SK-N-SH treated with all-trans-retinoic acid at 6 μM for 48 hours (cell line): ENCODE measurements around the gene OXTR.

Experiments
- ATAC-seq: fragments of 200-7000 bp; cut with Tn5 transposase; 3 replicates; pipeline ENCODE4 v1.9.1; 2020; ENCODE audit warnings: mild to moderate bottlenecking, moderate library complexity
- ARNTL ChIP-seq: fragments of 450-650 bp; formaldehyde crosslinking; IDR thresholded peaks from 2 replicates; pipeline ENCODE4 v1.5.0; 2020; ENCODE audit warnings: low read depth, mild to moderate bottlenecking, moderate library complexity, borderline replicate concordance
- BACH2 ChIP-seq: fragments of 250-450 bp; sonication (Bioruptor Pico); IDR thresholded peaks from 2 replicates; pipeline ENCODE4 v1.9.0; 2021; ENCODE audit warnings: mild to moderate bottlenecking, borderline replicate concordance
- CSDC2 ChIP-seq: fragments of 250-450 bp; sonication (Bioruptor Pico); IDR thresholded peaks from 2 replicates; pipeline ENCODE4 v1.5.0; 2020; ENCODE audit warnings: mild to moderate bottlenecking, moderate library complexity
- CSRNP3 ChIP-seq: fragments of 250-450 bp; sonication (Bioruptor Pico); IDR thresholded peaks from 2 replicates; pipeline ENCODE4 v1.5.1; 2021; ENCODE audit warnings: mild to moderate bottlenecking, moderate library complexity
- ESRRG ChIP-seq: fragments of 250-450 bp; sonication (Bioruptor Pico); IDR thresholded peaks from 2 replicates; pipeline ENCODE4 v1.6.1; 2021; ENCODE audit warnings: mild to moderate bottlenecking
- GLIS3 ChIP-seq: fragments of 250-450 bp; sonication (Bioruptor Pico); IDR thresholded peaks from 2 replicates; pipeline ENCODE4 v1.5.0; 2020; ENCODE audit warnings: mild to moderate bottlenecking, moderate library complexity
- ISL1 ChIP-seq: fragments of 250-450 bp; sonication (Bioruptor Pico); IDR thresholded peaks from 2 replicates; pipeline ENCODE4 v2.1.2; 2022; ENCODE audit warnings: mild to moderate bottlenecking, moderate library complexity
- OSR1 ChIP-seq: fragments of 250-450 bp; sonication (Bioruptor Pico); IDR thresholded peaks from 2 replicates; pipeline ENCODE4 v1.8.0; 2022; ENCODE audit warnings: moderate library complexity, mild to moderate bottlenecking, inconsistent platforms
- PATZ1 ChIP-seq: fragments of 250-450 bp; sonication (Bioruptor Pico); IDR thresholded peaks from 2 replicates; pipeline ENCODE4 v1.8.0; 2020; ENCODE audit warnings: mild to moderate bottlenecking, moderate library complexity, borderline replicate concordance
- PPARA ChIP-seq: fragments of 250-450 bp; sonication (Bioruptor Pico); IDR thresholded peaks from 2 replicates; pipeline ENCODE4 v1.5.0; 2020; ENCODE audit warnings: mild to moderate bottlenecking, borderline replicate concordance
- RARB ChIP-seq: fragments of 250-450 bp; sonication (Bioruptor Pico); IDR thresholded peaks from 2 replicates; pipeline ENCODE4 v1.8.0; 2021; ENCODE audit warnings: mild to moderate bottlenecking, moderate library complexity
- SNAI2 ChIP-seq: fragments of 250-450 bp; sonication (Bioruptor Pico); IDR thresholded peaks from 2 replicates; pipeline ENCODE4 v1.5.0; 2020; ENCODE audit warnings: mild to moderate bottlenecking, moderate library complexity
- TCF4 ChIP-seq: fragments of 250-450 bp; sonication (Bioruptor Pico); IDR thresholded peaks from 2 replicates; pipeline ENCODE4 v1.8.0; 2021; ENCODE audit warnings: mild to moderate bottlenecking, moderate library complexity, borderline replicate concordance
- TOX ChIP-seq: fragments of 250-450 bp; sonication (Bioruptor Pico); IDR thresholded peaks from 2 replicates; pipeline ENCODE4 v1.8.0; 2021; ENCODE audit warnings: mild to moderate bottlenecking, moderate library complexity, borderline replicate concordance
- ZFP3 ChIP-seq: fragments of 250-450 bp; sonication (Bioruptor Pico); IDR thresholded peaks from 2 replicates; pipeline ENCODE4 v1.5.0; 2020; ENCODE audit warnings: mild to moderate bottlenecking, moderate library complexity
- ZNF565 ChIP-seq: fragments of 450-650 bp; formaldehyde crosslinking; conservative IDR thresholded peaks from 2 replicates; pipeline ENCODE4 v1.5.0; 2020; ENCODE audit warnings: low read depth, mild to moderate bottlenecking, moderate library complexity
- ZNF70 ChIP-seq: fragments of 450-650 bp; formaldehyde crosslinking; IDR thresholded peaks from 2 replicates; pipeline ENCODE4 v1.5.0; 2020; ENCODE audit warnings: mild to moderate bottlenecking, moderate library complexity
- ZNF8 ChIP-seq: fragments of 450-650 bp; formaldehyde crosslinking; IDR thresholded peaks from 2 replicates; pipeline ENCODE4 v1.5.0; 2020; ENCODE audit warnings: mild to moderate bottlenecking, moderate library complexity
- TF ChIP-seq, protein P1 (sequence below): fragments of 250-450 bp; sonication (Bioruptor Pico); IDR thresholded peaks from 2 replicates; pipeline ENCODE4 v1.5.0; 2020; ENCODE audit warnings: mild to moderate bottlenecking, moderate library complexity
- TF ChIP-seq, protein P2 (sequence below): fragments of 250-450 bp; sonication (Bioruptor Pico); IDR thresholded peaks from 2 replicates; pipeline ENCODE4 v1.5.1; 2020; ENCODE audit warnings: low read depth, mild to moderate bottlenecking, moderate library complexity

OXTR gene

DNA sequence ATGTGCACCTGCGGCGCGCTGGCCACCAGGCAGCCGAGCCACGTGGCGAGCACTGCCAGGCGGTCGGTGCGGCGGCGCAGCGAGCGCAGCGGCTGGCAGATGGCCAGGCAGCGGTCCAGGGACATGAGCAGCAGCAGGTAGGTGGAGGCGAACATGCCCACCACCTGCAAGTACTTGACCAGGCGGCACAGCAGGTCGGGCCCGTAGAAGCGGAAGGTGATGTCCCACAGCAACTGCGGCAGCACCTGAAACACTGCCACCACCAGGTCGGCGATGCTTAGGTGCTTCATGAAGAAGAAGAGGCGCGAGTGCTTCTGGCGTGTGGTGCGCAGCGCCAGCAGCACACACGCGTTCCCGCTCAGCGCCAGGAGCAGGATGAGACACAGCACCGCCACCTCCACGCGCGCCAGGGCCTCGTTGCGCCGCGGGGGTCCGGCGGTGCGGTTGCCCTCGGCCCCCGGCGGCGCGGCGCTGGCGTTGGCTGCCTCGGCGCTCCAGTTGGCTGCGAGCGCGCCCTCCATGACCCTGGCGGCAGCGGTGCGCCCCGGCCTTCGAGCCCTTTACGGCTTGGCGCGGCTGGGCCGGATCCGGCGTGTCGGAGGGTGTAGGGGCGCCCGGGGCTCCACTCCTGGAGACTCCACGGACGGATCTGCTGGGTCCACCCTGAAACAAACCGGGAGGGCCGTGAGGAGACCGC lies 1.6 kb downstream of the OXTR start:
- TF ChIP-seq PATZ1 (CRISPR knock-in tag) (no peak), ZNF565 (CRISPR knock-in tag) (no peak), ARNTL (CRISPR knock-in tag) (no peak), SNAI2 (no peak), GLIS3 (CRISPR knock-in tag) (no peak), ZFP3 (no peak), ISL1 (no peak), ZNF70 (CRISPR knock-in tag) (no peak), ZNF8 (no peak), PPARA (CRISPR knock-in tag) (no peak), TCF4 (no peak), CSDC2 (CRISPR knock-in tag) (no peak), ESRRG (CRISPR knock-in tag) (no peak), OSR1 (CRISPR knock-in tag) (no peak), CSRNP3 (CRISPR knock-in tag) (no peak), RARB (CRISPR knock-in tag) (no peak)
- TF ChIP-seq, protein P1, sequence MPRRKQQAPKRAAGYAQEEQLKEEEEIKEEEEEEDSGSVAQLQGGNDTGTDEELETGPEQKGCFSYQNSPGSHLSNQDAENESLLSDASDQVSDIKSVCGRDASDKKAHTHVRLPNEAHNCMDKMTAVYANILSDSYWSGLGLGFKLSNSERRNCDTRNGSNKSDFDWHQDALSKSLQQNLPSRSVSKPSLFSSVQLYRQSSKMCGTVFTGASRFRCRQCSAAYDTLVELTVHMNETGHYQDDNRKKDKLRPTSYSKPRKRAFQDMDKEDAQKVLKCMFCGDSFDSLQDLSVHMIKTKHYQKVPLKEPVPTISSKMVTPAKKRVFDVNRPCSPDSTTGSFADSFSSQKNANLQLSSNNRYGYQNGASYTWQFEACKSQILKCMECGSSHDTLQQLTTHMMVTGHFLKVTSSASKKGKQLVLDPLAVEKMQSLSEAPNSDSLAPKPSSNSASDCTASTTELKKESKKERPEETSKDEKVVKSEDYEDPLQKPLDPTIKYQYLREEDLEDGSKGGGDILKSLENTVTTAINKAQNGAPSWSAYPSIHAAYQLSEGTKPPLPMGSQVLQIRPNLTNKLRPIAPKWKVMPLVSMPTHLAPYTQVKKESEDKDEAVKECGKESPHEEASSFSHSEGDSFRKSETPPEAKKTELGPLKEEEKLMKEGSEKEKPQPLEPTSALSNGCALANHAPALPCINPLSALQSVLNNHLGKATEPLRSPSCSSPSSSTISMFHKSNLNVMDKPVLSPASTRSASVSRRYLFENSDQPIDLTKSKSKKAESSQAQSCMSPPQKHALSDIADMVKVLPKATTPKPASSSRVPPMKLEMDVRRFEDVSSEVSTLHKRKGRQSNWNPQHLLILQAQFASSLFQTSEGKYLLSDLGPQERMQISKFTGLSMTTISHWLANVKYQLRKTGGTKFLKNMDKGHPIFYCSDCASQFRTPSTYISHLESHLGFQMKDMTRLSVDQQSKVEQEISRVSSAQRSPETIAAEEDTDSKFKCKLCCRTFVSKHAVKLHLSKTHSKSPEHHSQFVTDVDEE = no peak
- TF ChIP-seq, protein P2, sequence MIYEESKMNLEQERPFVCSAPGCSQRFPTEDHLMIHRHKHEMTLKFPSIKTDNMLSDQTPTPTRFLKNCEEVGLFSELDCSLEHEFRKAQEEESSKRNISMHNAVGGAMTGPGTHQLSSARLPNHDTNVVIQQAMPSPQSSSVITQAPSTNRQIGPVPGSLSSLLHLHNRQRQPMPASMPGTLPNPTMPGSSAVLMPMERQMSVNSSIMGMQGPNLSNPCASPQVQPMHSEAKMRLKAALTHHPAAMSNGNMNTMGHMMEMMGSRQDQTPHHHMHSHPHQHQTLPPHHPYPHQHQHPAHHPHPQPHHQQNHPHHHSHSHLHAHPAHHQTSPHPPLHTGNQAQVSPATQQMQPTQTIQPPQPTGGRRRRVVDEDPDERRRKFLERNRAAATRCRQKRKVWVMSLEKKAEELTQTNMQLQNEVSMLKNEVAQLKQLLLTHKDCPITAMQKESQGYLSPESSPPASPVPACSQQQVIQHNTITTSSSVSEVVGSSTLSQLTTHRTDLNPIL (CRISPR knock-in tag) = no peak
- ATAC-seq = no peak

DNA sequence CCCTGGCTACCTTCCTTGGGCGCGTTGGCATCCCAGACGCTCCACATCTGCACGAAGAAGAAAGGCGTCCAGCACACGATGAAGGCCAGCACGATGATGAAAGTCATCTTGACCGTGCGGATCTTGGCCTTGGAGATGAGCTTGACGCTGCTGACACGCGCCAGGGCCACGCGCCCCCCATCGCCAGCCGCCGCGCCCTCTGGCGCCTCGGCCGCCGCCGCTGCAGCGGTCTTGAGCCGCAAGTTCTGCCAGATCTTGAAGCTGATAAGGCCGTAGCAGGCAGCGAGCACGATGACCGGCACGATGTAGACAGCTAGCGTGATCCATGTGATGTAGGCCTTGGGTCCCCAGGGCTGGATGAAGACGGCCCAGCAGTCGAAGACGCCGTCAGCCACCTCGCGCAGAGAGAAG lies 2.2 kb downstream of the OXTR start:
- no peak for TF ChIP-seq BACH2 (CRISPR knock-in tag)
- TF ChIP-seq, protein P2 (CRISPR knock-in tag) = no peak
- TF ChIP-seq PPARA (CRISPR knock-in tag) = no peak
- TF ChIP-seq PATZ1 (CRISPR knock-in tag) = no peak
- TF ChIP-seq TOX (CRISPR knock-in tag) = no peak
- ATAC-seq = no peak
